ENCODE measurements around the gene PANK4.

Gene PANK4

GRCh38 chr1:2508751-2509150, 17.6 kb downstream of the PANK4 start:
- Histone ChIP-seq H3K9ac (no peak overlapping the region), H3K4me1 (ENCODE audit: low read depth, poor library complexity, severe bottlenecking) (no peaks in the 10 kb centered on the region), H3K36me3 (ENCODE audit: insufficient read depth) (no peaks in the 10 kb centered on the region; the same call in 1 of the 2 replicates), H2AFZ (ENCODE audit: low read depth) (no peak overlapping the region), H3K4me3 (IDR thresholded peaks at IDR 0.05; ENCODE audit: insufficient read depth, low read depth, low read length) (no peak overlapping the region), H3K4me2 (no peak overlapping the region), H3K27ac (no peak overlapping the region), H4K20me1 (ENCODE audit: insufficient read depth) (no peaks in the 10 kb centered on the region), H3K79me2 (ENCODE audit: insufficient read depth, low read depth) (no peaks in the 10 kb centered on the region), H3K27me3 (ENCODE audit: insufficient read depth, low read depth) (no peaks in the 10 kb centered on the region; the same call in 1 of the 2 replicates)
- TF ChIP-seq CTCF (conservative IDR thresholded peaks at IDR 0.05; ENCODE audit: low read depth, low read length): no peak

- Histone ChIP-seq H3K9ac (no peak overlapping the region), H3K27ac (no peak overlapping the region), H3K4me1 (ENCODE audit: low read depth, poor library complexity, severe bottlenecking) (no peaks in the 10 kb centered on the region), H3K79me2 (ENCODE audit: insufficient read depth, low read depth) (no peaks in the 10 kb centered on the region), H3K36me3 (ENCODE audit: insufficient read depth) (no peaks in the 10 kb centered on the region; the same call in 1 of the 2 replicates), H2AFZ (ENCODE audit: low read depth) (no peak overlapping the region), H3K4me2 (no peak overlapping the region), H3K27me3 (ENCODE audit: insufficient read depth, low read depth) (peaks cover 5% of the 10 kb centered on the region), H4K20me1 (ENCODE audit: insufficient read depth) (no peaks in the 10 kb centered on the region), H3K4me3 (IDR thresholded peaks at IDR 0.05; ENCODE audit: insufficient read depth, low read depth, low read length) (no peak overlapping the region)
- TF ChIP-seq CTCF (conservative IDR thresholded peaks at IDR 0.05; ENCODE audit: low read depth, low read length): no peak
Measured at GRCh38 chr1:2508180-2508579, 18.2 kb downstream of the PANK4 start.

- no peaks in the 10 kb centered on the region for H3K4me1 ChIP-seq (ENCODE audit: low read depth, poor library complexity, severe bottlenecking)
- no peaks in the 10 kb centered on the region for H3K79me2 ChIP-seq (ENCODE audit: insufficient read depth, low read depth)
- TF ChIP-seq CTCF (conservative IDR thresholded peaks at IDR 0.05; ENCODE audit: low read depth, low read length): no peak
- no peaks in the 10 kb centered on the region for H4K20me1 ChIP-seq (ENCODE audit: insufficient read depth)
- H3K27ac ChIP-seq: no peak overlapping the region
- H3K9ac ChIP-seq: no peak overlapping the region
- H2AFZ ChIP-seq (ENCODE audit: low read depth): no peak overlapping the region
- peaks cover 9% of the 10 kb centered on the region for H3K27me3 ChIP-seq (ENCODE audit: insufficient read depth, low read depth)
- no peaks in the 10 kb centered on the region; the same call in 1 of the 2 replicates for H3K36me3 ChIP-seq (ENCODE audit: insufficient read depth)
- no peak overlapping the region for H3K4me2 ChIP-seq
- H3K4me3 ChIP-seq (IDR thresholded peaks at IDR 0.05; ENCODE audit: insufficient read depth, low read depth, low read length): no peak overlapping the region
Measured at GRCh38 chr1:2507744-2508155, 18.6 kb downstream of the PANK4 start.

GRCh38 chr1:2506901-2507565, 19.4 kb downstream of the PANK4 start:
- Histone ChIP-seq H3K27ac (no peak overlapping the region), H3K27me3 (ENCODE audit: insufficient read depth, low read depth) (peaks cover 16% of the 10 kb centered on the region), H3K9ac (no peak overlapping the region), H3K4me3 (IDR thresholded peaks at IDR 0.05; ENCODE audit: insufficient read depth, low read depth, low read length) (no peak overlapping the region), H3K36me3 (ENCODE audit: insufficient read depth) (no peaks in the 10 kb centered on the region; the same call in 1 of the 2 replicates), H4K20me1 (ENCODE audit: insufficient read depth) (no peaks in the 10 kb centered on the region), H3K4me2 (no peak overlapping the region), H2AFZ (ENCODE audit: low read depth) (no peak overlapping the region), H3K79me2 (ENCODE audit: insufficient read depth, low read depth) (no peaks in the 10 kb centered on the region), H3K4me1 (ENCODE audit: low read depth, poor library complexity, severe bottlenecking) (no peaks in the 10 kb centered on the region)
- no peak for TF ChIP-seq CTCF (conservative IDR thresholded peaks at IDR 0.05; ENCODE audit: low read depth, low read length)

All from KMS-11 (cell line).